ENCODE measurements around the gene IFNL1.

Gene IFNL1

GRCh38 chr19:39293394-39293793 lies 2.8 kb upstream of the IFNL1 start:
- no peaks in the 10 kb centered on the region for H3K79me2 ChIP-seq (ENCODE audit: insufficient read depth, low read length)
- no peaks in the 10 kb centered on the region for H3K36me3 ChIP-seq (ENCODE audit: insufficient read depth, low read length)
- no peak overlapping the region for H2AFZ ChIP-seq (ENCODE audit: low read length)
- H3K4me2 ChIP-seq (ENCODE audit: low read length), result no peak overlapping the region
- no peaks in the 10 kb centered on the region for H3K9me2 ChIP-seq (ENCODE audit: low read depth, low read length)
- no peak overlapping the region for H3K4me3 ChIP-seq (ENCODE audit: low read depth, low read length, poor library complexity, severe bottlenecking)
- TF ChIP-seq CTCF (IDR thresholded peaks at IDR 0.05; ENCODE audit: low read length) (no peak), EZH2 (IDR thresholded peaks at IDR 0.05; ENCODE audit: borderline replicate concordance, low read length) (no peak)
- no peaks in the 10 kb centered on the region for H3K4me1 ChIP-seq (ENCODE audit: insufficient read depth, low read length, severe bottlenecking)
- H3F3A ChIP-seq (ENCODE audit: insufficient read depth, low read length), result no peaks in the 10 kb centered on the region
- H3K9me3 ChIP-seq (ENCODE audit: low read length), result no peaks in the 10 kb centered on the region
- no peak overlapping the region for H3K27ac ChIP-seq (ENCODE audit: low read depth, low read length, poor library complexity, severe bottlenecking)
- H3K9ac ChIP-seq (ENCODE audit: low read length), result no peak overlapping the region
- no peaks in the 10 kb centered on the region for H4K20me1 ChIP-seq (ENCODE audit: insufficient read depth, low read length)
- H3K27me3 ChIP-seq (ENCODE audit: insufficient read depth, low read length), result no peaks in the 10 kb centered on the region

GRCh38 chr19:39296906-39297305 lies 699 bp downstream of the IFNL1 start:
- H3K4me2 ChIP-seq (ENCODE audit: low read length), result no peak overlapping the region
- no peaks in the 10 kb centered on the region for H3K9me3 ChIP-seq (ENCODE audit: low read length)

GRCh38 chr19:39297931-39298634 lies 1.9 kb downstream of the IFNL1 start:
- H3K9me2 ChIP-seq (ENCODE audit: low read depth, low read length), result no peaks in the 10 kb centered on the region
- no peaks in the 10 kb centered on the region for H3K79me2 ChIP-seq (ENCODE audit: insufficient read depth, low read length)
- no peaks in the 10 kb centered on the region for H3K27me3 ChIP-seq (ENCODE audit: insufficient read depth, low read length)
- no peaks in the 10 kb centered on the region for H3K9me3 ChIP-seq (ENCODE audit: low read length)
- no peaks in the 10 kb centered on the region for H3K4me1 ChIP-seq (ENCODE audit: insufficient read depth, low read length, severe bottlenecking)
- no peak overlapping the region for H3K27ac ChIP-seq (ENCODE audit: low read depth, low read length, poor library complexity, severe bottlenecking)
- no peak overlapping the region for H3K9ac ChIP-seq (ENCODE audit: low read length)
- TF ChIP-seq CTCF (IDR thresholded peaks at IDR 0.05; ENCODE audit: low read length), result no peak
- no peak overlapping the region for H2AFZ ChIP-seq (ENCODE audit: low read length)
- H3K4me3 ChIP-seq (ENCODE audit: low read depth, low read length, poor library complexity, severe bottlenecking), result no peak overlapping the region
- H3K4me2 ChIP-seq (ENCODE audit: low read length), result no peak overlapping the region
- H3K36me3 ChIP-seq (ENCODE audit: insufficient read depth, low read length), result no peaks in the 10 kb centered on the region
- H4K20me1 ChIP-seq (ENCODE audit: insufficient read depth, low read length), result no peaks in the 10 kb centered on the region
- no peaks in the 10 kb centered on the region for H3F3A ChIP-seq (ENCODE audit: insufficient read depth, low read length)

More at GRCh38 chr19:39296906-39297305, 699 bp downstream of the IFNL1 start:
- no peaks in the 10 kb centered on the region for H3K79me2 ChIP-seq (ENCODE audit: insufficient read depth, low read length)
- H3K27ac ChIP-seq (ENCODE audit: low read depth, low read length, poor library complexity, severe bottlenecking), result no peak overlapping the region
- H4K20me1 ChIP-seq (ENCODE audit: insufficient read depth, low read length), result no peaks in the 10 kb centered on the region
- H3K4me3 ChIP-seq (ENCODE audit: low read depth, low read length, poor library complexity, severe bottlenecking), result no peak overlapping the region
- no peaks in the 10 kb centered on the region for H3F3A ChIP-seq (ENCODE audit: insufficient read depth, low read length)
- H3K9ac ChIP-seq (ENCODE audit: low read length), result no peak overlapping the region
- H3K9me2 ChIP-seq (ENCODE audit: low read depth, low read length), result no peaks in the 10 kb centered on the region
- no peaks in the 10 kb centered on the region for H3K27me3 ChIP-seq (ENCODE audit: insufficient read depth, low read length)
- no peaks in the 10 kb centered on the region for H3K4me1 ChIP-seq (ENCODE audit: insufficient read depth, low read length, severe bottlenecking)
- no peak overlapping the region for H2AFZ ChIP-seq (ENCODE audit: low read length)
- no peaks in the 10 kb centered on the region for H3K36me3 ChIP-seq (ENCODE audit: insufficient read depth, low read length)
- no peak for TF ChIP-seq EZH2 (IDR thresholded peaks at IDR 0.05; ENCODE audit: borderline replicate concordance, low read length)
- TF ChIP-seq CTCF (IDR thresholded peaks at IDR 0.05; ENCODE audit: low read length), result no peak

Measured in OCI-LY1 (cell line).